ENCODE results near the gene NETO1.

NETO1 gene

DNA sequence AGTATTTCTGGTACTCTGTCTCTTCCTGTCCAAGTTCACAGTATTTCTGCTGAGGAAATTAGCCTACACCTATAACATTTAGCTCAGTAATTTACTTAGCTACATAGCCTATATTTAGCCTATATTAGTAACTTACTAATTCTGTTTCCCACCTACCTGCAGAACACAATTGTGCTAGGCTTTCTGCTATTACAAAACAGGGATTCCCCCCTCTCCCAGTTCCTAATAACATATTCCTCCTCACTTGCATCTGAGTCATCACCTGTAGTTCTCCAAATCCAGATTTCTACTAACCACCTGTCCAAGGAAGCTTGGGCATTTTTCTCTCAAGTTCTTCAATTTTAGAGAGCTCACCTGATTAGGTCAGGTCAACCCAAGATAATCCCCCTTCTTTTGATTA is 94.9 kb downstream of the NETO1 start:
- Histone ChIP-seq H3K4me1 (ENCODE audit: insufficient read depth, low read length, poor library complexity, severe bottlenecking) (no peaks in the 10 kb centered on the region), H3K9ac (ENCODE audit: low read depth, low read length, poor library complexity, severe bottlenecking) (no peak overlapping the region), H3K9me2 (replicated peaks; ENCODE audit: low read depth, low read length) (no peaks in the 10 kb centered on the region), H3F3A (ENCODE audit: low read depth) (no peaks in the 10 kb centered on the region), H3K4me2 (ENCODE audit: low read depth, low read length, poor library complexity, severe bottlenecking) (no peak overlapping the region), H3K36me3 (ENCODE audit: insufficient read depth, low read length) (no peaks in the 10 kb centered on the region), H3K27me3 (ENCODE audit: insufficient read depth, low read length, poor library complexity, severe bottlenecking) (no peaks in the 10 kb centered on the region), H3K4me3 (ENCODE audit: low read length, poor library complexity, severe bottlenecking) (no peak overlapping the region), H2AFZ (ENCODE audit: low read length) (no peak overlapping the region), H3K79me2 (ENCODE audit: insufficient read depth, low read length) (no peaks in the 10 kb centered on the region), H4K20me1 (ENCODE audit: insufficient read depth, low read length, poor library complexity, severe bottlenecking) (no peaks in the 10 kb centered on the region), H3K9me3 (ENCODE audit: insufficient read depth, low read depth, low read length) (no peaks in the 10 kb centered on the region)
- no peak for TF ChIP-seq EZH2phosphoT487 (IDR thresholded peaks at IDR 0.05; ENCODE audit: borderline replicate concordance)
- TF ChIP-seq, protein P1, sequence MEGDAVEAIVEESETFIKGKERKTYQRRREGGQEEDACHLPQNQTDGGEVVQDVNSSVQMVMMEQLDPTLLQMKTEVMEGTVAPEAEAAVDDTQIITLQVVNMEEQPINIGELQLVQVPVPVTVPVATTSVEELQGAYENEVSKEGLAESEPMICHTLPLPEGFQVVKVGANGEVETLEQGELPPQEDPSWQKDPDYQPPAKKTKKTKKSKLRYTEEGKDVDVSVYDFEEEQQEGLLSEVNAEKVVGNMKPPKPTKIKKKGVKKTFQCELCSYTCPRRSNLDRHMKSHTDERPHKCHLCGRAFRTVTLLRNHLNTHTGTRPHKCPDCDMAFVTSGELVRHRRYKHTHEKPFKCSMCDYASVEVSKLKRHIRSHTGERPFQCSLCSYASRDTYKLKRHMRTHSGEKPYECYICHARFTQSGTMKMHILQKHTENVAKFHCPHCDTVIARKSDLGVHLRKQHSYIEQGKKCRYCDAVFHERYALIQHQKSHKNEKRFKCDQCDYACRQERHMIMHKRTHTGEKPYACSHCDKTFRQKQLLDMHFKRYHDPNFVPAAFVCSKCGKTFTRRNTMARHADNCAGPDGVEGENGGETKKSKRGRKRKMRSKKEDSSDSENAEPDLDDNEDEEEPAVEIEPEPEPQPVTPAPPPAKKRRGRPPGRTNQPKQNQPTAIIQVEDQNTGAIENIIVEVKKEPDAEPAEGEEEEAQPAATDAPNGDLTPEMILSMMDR (conservative IDR thresholded peaks at IDR 0.05; ENCODE audit: low read length) = no peak

DNA sequence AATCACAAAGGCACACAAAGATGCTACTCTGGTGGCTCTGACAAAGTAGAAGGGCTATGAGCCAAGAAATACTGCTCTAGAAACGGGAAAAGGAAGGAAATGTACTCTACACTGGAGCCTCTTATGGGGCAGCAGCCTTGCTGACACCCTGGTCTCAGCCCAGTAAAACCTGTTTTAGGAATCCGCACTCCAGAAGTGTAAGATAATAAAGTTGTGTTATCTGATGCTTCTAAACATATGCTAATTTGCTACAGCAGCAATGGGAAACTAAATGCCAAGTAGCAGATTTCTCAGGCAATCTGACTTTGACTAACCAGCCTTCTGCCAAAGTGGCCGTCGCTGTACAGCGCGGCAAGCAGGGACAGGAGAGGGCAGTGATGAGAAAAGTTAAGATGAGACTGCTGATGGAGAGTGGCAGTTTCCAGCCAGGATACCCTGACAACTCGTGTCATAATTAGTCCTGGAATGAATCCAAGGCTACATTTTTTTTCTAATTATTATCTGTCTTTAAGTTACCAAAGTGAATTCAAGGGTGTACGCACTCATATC is 99.0 kb downstream of the NETO1 start:
- Histone ChIP-seq H3K36me3 (ENCODE audit: insufficient read depth, low read length) (no peaks in the 10 kb centered on the region), H3K9ac (ENCODE audit: low read depth, low read length, poor library complexity, severe bottlenecking) (no peak overlapping the region), H3K9me2 (replicated peaks; ENCODE audit: low read depth, low read length) (no peaks in the 10 kb centered on the region), H3K4me1 (ENCODE audit: insufficient read depth, low read length, poor library complexity, severe bottlenecking) (peaks cover 5% of the 10 kb centered on the region), H2AFZ (ENCODE audit: low read length) (no peak overlapping the region), H3K4me2 (ENCODE audit: low read depth, low read length, poor library complexity, severe bottlenecking) (no peak overlapping the region), H3K9me3 (ENCODE audit: insufficient read depth, low read depth, low read length) (no peaks in the 10 kb centered on the region), H4K20me1 (ENCODE audit: insufficient read depth, low read length, poor library complexity, severe bottlenecking) (no peaks in the 10 kb centered on the region), H3F3A (ENCODE audit: low read depth) (no peaks in the 10 kb centered on the region), H3K4me3 (ENCODE audit: low read length, poor library complexity, severe bottlenecking) (no peak overlapping the region), H3K79me2 (ENCODE audit: insufficient read depth, low read length) (no peaks in the 10 kb centered on the region), H3K27me3 (ENCODE audit: insufficient read depth, low read length, poor library complexity, severe bottlenecking) (no peaks in the 10 kb centered on the region)
- TF ChIP-seq, protein P1 (conservative IDR thresholded peaks at IDR 0.05; ENCODE audit: low read length) = no peak
- no peak for TF ChIP-seq EZH2phosphoT487 (IDR thresholded peaks at IDR 0.05; ENCODE audit: borderline replicate concordance)

DNA sequence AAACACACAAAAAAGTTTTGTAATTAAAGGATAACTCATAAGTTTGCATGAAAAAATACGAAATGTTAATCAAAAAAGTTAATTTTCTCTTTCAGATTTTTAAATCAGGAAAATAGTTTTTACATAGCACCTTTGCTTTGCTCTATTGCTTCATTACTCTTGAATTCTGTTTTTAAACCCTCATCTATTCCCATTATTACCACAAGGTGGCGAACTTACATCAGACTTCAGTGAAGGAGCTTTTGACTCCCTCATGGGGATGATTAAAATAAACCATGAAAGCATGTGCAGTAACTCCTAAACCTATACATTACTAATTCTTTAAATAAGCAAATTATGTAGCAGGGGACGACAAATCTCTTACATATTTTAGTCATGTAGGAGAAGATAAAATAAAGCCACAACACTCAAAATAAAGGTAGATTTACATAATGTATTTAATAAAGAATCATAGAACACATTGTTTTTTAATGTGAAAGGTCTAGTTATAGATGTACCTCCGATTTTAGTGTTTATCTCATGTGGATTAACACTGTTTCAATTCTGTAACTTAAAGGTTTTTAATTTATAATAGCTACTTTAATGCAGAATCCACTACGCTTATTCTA is 105.2 kb downstream of the NETO1 start:
- H2AFZ ChIP-seq (ENCODE audit: low read length) = no peak overlapping the region
- no peak overlapping the region for H3K4me2 ChIP-seq (ENCODE audit: low read depth, low read length, poor library complexity, severe bottlenecking)
- H3F3A ChIP-seq (ENCODE audit: low read depth) = no peaks in the 10 kb centered on the region
- H3K4me1 ChIP-seq (ENCODE audit: insufficient read depth, low read length, poor library complexity, severe bottlenecking) = peaks cover 2% of the 10 kb centered on the region
- no peaks in the 10 kb centered on the region for H4K20me1 ChIP-seq (ENCODE audit: insufficient read depth, low read length, poor library complexity, severe bottlenecking)
- H3K9me3 ChIP-seq (ENCODE audit: insufficient read depth, low read depth, low read length) = no peaks in the 10 kb centered on the region
- no peaks in the 10 kb centered on the region for H3K79me2 ChIP-seq (ENCODE audit: insufficient read depth, low read length)
- no peak overlapping the region for H3K9ac ChIP-seq (ENCODE audit: low read depth, low read length, poor library complexity, severe bottlenecking)
- no peaks in the 10 kb centered on the region for H3K27me3 ChIP-seq (ENCODE audit: insufficient read depth, low read length, poor library complexity, severe bottlenecking)
- no peaks in the 10 kb centered on the region for H3K36me3 ChIP-seq (ENCODE audit: insufficient read depth, low read length)
- TF ChIP-seq EZH2phosphoT487 (IDR thresholded peaks at IDR 0.05; ENCODE audit: borderline replicate concordance) = no peak
- TF ChIP-seq, protein P1 (conservative IDR thresholded peaks at IDR 0.05; ENCODE audit: low read length) = peak; percentile 92
- no peak overlapping the region for H3K4me3 ChIP-seq (ENCODE audit: low read length, poor library complexity, severe bottlenecking)
- H3K9me2 ChIP-seq (replicated peaks; ENCODE audit: low read depth, low read length) = no peaks in the 10 kb centered on the region

Data from Loucy (cell line).